IMR-90 (cell line): ENCODE data around the gene ICAM4. TPM values are rescaled to one million over a fixed set of nuclear protein-coding genes. Genes with fewer than 3 reads are reported as not detected.

Experiments used
- ATAC-seq: fragments of 200-7000 bp; cut with Tn5 transposase; 2 replicates; pipeline ENCODE4 v1.9.1; 2020; ENCODE audit warnings: low read depth, mild to moderate bottlenecking, moderate library complexity
- BruUV-seq: library from RNA; stranded (reverse); fragments of 400-500 nt; replicated peaks from 2 replicates; lab custom pipeline; 2021; lab: Mats Ljungman, UMichigan
- CTCF ChIA-PET: fragments of 300-600 bp; formaldehyde crosslinking; extraction: SDS; loops from one replicate; lab custom pipeline; 2021; ENCODE audit warnings: antibody characterized with exemption; lab: Yijun Ruan, JAX
- POLR2A ChIA-PET: fragments of 300-600 bp; sonication (Branson Sonifier 250); formaldehyde crosslinking; loops from one replicate; lab custom pipeline; 2022; ENCODE audit warnings: antibody characterized with exemption; ENCODE audit not compliant: unreplicated experiment; lab: Charles Lee
- DNase-seq: peaks from one replicate; pipeline ENCODE4 v3.0.0; 2013
- H2AFZ ChIP-seq: replicated peaks from 2 replicates; pipeline ENCODE3; 2013; ENCODE audit warnings: low read length, mild to moderate bottlenecking; ENCODE audit not compliant: poor library complexity
- H2AK5ac ChIP-seq: 2 replicates; pipeline ENCODE4 v1.6.1; 2013; ENCODE audit warnings: low read depth, low read length, inconsistent platforms
- H2AK9ac ChIP-seq: replicated peaks from 2 replicates; pipeline ENCODE3; 2013; ENCODE audit warnings: mild to moderate bottlenecking, low read depth, low read length, moderate library complexity; ENCODE audit not compliant: poor library complexity
- H2BK120ac ChIP-seq: 2 replicates; pipeline ENCODE4 v1.6.1; 2013; ENCODE audit warnings: low read depth, low read length, inconsistent platforms
- H2BK15ac ChIP-seq: 3 replicates; pipeline ENCODE4 v1.6.1; 2013; ENCODE audit warnings: low read depth, low read length, inconsistent platforms
- H2BK20ac ChIP-seq: 2 replicates; pipeline ENCODE4 v1.6.1; 2013; ENCODE audit warnings: low read depth, mild to moderate bottlenecking, inconsistent platforms, low read length, moderate library complexity
- H2BK5ac ChIP-seq: 2 replicates; pipeline ENCODE4 v1.6.1; 2013; ENCODE audit warnings: mild to moderate bottlenecking, low read depth, low read length, inconsistent platforms; ENCODE audit not compliant: poor library complexity, severe bottlenecking
- H3K14ac ChIP-seq: replicated peaks from 2 replicates; pipeline ENCODE4 v1.6.1; 2013; ENCODE audit warnings: low read depth, low read length, inconsistent platforms
- H3K18ac ChIP-seq: 2 replicates; pipeline ENCODE4 v1.6.1; 2013; ENCODE audit warnings: low read depth, low read length, control low read depth
- H3K23ac ChIP-seq: 2 replicates; pipeline ENCODE4 v1.6.1; 2013; ENCODE audit warnings: low read depth, low read length, inconsistent platforms
- H3K27ac ChIP-seq: 2 replicates; pipeline ENCODE4 v1.5.1; 2013; ENCODE audit warnings: mild to moderate bottlenecking, control low read depth, low read length; ENCODE audit not compliant: insufficient read depth
- H3K27me3 ChIP-seq: 2 replicates; pipeline ENCODE4 v1.6.1; 2013; ENCODE audit warnings: low read length; ENCODE audit not compliant: control insufficient read depth, insufficient read depth
- H3K36me3 ChIP-seq: 2 replicates; pipeline ENCODE4 v1.6.1; 2013; ENCODE audit warnings: low read length, mixed read lengths; ENCODE audit not compliant: control insufficient read depth, insufficient read depth
- H3K4ac ChIP-seq: 2 replicates; pipeline ENCODE4 v1.6.1; 2013; ENCODE audit warnings: low read depth, low read length, inconsistent platforms
- H3K4me1 ChIP-seq: 2 replicates; pipeline ENCODE4 v1.6.1; 2013; ENCODE audit warnings: low read length, mixed read lengths; ENCODE audit not compliant: control insufficient read depth, insufficient read depth
- H3K4me2 ChIP-seq: 2 replicates; pipeline ENCODE4 v1.6.1; 2013; ENCODE audit warnings: low read depth, mild to moderate bottlenecking, control low read depth, low read length, moderate library complexity
- H3K4me3 ChIP-seq: 2 replicates; pipeline ENCODE4 v1.5.1; 2013; ENCODE audit warnings: low read depth, mild to moderate bottlenecking, control low read depth, low read length, moderate library complexity; ENCODE audit not compliant: insufficient read depth
- H3K56ac ChIP-seq: 2 replicates; pipeline ENCODE4 v1.6.1; 2013; ENCODE audit warnings: low read length, inconsistent platforms; ENCODE audit not compliant: insufficient read depth; ENCODE audit errors: extremely low read depth
- H3K79me1 ChIP-seq, 2 experiments: 2 replicates each; pipeline ENCODE4 v1.6.1; 2013; ENCODE audit warnings: low read length in 2 of 2, inconsistent platforms in 1 of 2, low read depth in 1 of 2
- H3K9ac ChIP-seq: 2 replicates; pipeline ENCODE4 v1.6.1; 2013; ENCODE audit warnings: low read depth, low read length, control low read depth
- H3K9me1 ChIP-seq: 2 replicates; pipeline ENCODE4 v1.6.1; 2013; ENCODE audit warnings: low read length, inconsistent platforms; ENCODE audit not compliant: insufficient read depth
- H3K9me3 ChIP-seq: 2 replicates; pipeline ENCODE4 v1.6.1; 2013; ENCODE audit warnings: low read length; ENCODE audit not compliant: control insufficient read depth, insufficient read depth
- H4K20me1 ChIP-seq: 2 replicates; pipeline ENCODE4 v1.6.1; 2013; ENCODE audit warnings: low read length, inconsistent platforms; ENCODE audit not compliant: insufficient read depth
- H4K5ac ChIP-seq: 2 replicates; pipeline ENCODE4 v1.6.1; 2013; ENCODE audit warnings: mild to moderate bottlenecking, low read depth, low read length, control low read depth
- H4K8ac ChIP-seq, 2 experiments: 2 replicates each; pipeline ENCODE4 v1.6.1; 2013; ENCODE audit warnings: low read depth in 2 of 2, low read length in 2 of 2, control low read depth in 1 of 2, inconsistent platforms in 1 of 2
- H4K91ac ChIP-seq: 2 replicates; pipeline ENCODE4 v1.6.1; 2013; ENCODE audit warnings: low read depth, low read length, inconsistent platforms; ENCODE audit not compliant: insufficient read depth
- CEBPB ChIP-seq: IDR thresholded peaks from 2 replicates; pipeline ENCODE4 v1.6.1; 2012; ENCODE audit warnings: low read depth, low read length, improper control_type of control experiment
- ELK1 ChIP-seq: fragments of 150-350 bp; IDR thresholded peaks from 2 replicates; pipeline ENCODE4 v1.6.1; 2016; ENCODE audit warnings: low read depth, mild to moderate bottlenecking, low read length, moderate library complexity, borderline replicate concordance
- MXI1 ChIP-seq: IDR thresholded peaks from 2 replicates; pipeline ENCODE4 v1.6.1; 2012; ENCODE audit warnings: low read depth, mild to moderate bottlenecking, low read length, moderate library complexity, borderline replicate concordance
- RFX5 ChIP-seq: IDR thresholded peaks from 2 replicates; pipeline ENCODE4 v1.8.0; 2012; ENCODE audit warnings: low read depth, mild to moderate bottlenecking, low read length, moderate library complexity
- USF2 ChIP-seq: fragments of 150-350 bp; IDR thresholded peaks from 2 replicates; pipeline ENCODE4 v1.6.1; 2017; ENCODE audit warnings: mild to moderate bottlenecking, antibody characterized with exemption, low read length, low read depth
- WGBS, 2 experiments: methylation state at CpG; one replicate each; pipeline versions ENCODE4 v1.1.5 to v1.1.7; 2013; ENCODE audit warnings: missing lambda C conversion rate in 2 of 2; ENCODE audit not compliant: insufficient read length in 1 of 2; ENCODE audit errors: extremely low coverage in 2 of 2; 5-methylcytosine and 5-hydroxymethylcytosine counted together
- dilution Hi-C: fragments of 300-500 bp; cut with HindIII; formaldehyde crosslinking; loops from one replicate; pipeline ENCODE4 v1.14.3; 2018; ENCODE audit warnings: low sequenced_read_pairs; ENCODE audit not compliant: unreplicated experiment
- in situ Hi-C: fragments of 300-500 bp; cut with MboI; formaldehyde crosslinking; loops from 3 replicates; pipeline ENCODE4 v1.14.3; 2019; ENCODE audit warnings: low sequenced_read_pairs, inconsistent platforms, mixed read lengths
- intact Hi-C: fragments of 100-400 bp; cut with micrococcal nuclease; formaldehyde crosslinking; loops from 2 replicates; pipeline ENCODE4 v1.10.0; 2022
- polyA plus RNA-seq, 3 experiments: library from polyadenylated mRNA; depleted of rRNA; stranded (reverse); fragments of >200 nt; gene quantifications; 2 replicates each; pipeline ENCODE4 v1.2.3, GENCODE V29; 2012; ENCODE audit warnings: low replicate concordance in 1 of 3
- total RNA-seq: library from RNA; depleted of rRNA; stranded (reverse); fragments of >200 nt; gene quantifications from 2 replicates; pipeline ENCODE4 v1.2.3, GENCODE V29; 2012

ICAM4 gene
- total and polyA plus RNA-seq, 2 of the 4 experiments (the other 2 are of a cell fraction) = 2.3 to 4.0 TPM

GRCh38 chr19:10294368-10294697 is 7.6 kb downstream of the ICAM4 start:
- TF ChIP-seq ELK1 (no peak), MXI1 (no peak), RFX5 (no peak), CEBPB (no peak), USF2 (no peak)
- Histone ChIP-seq H3K18ac (no peak overlapping the region), H2AK9ac (no peak overlapping the region), H4K5ac (no peak overlapping the region), H3K79me1 (peaks cover 0 to 4% of the 10 kb centered on the region in 2 experiments; a peak in 1 of 4 replicates), H3K23ac (no peak overlapping the region), H4K8ac (no peak overlapping the region), H3K27ac (no peak overlapping the region), H2AFZ (no peak overlapping the region), H4K91ac (no peak overlapping the region), H2BK120ac (no peak overlapping the region), H2AK5ac (no peak overlapping the region), H3K9me1 (no peaks in the 10 kb centered on the region), H3K14ac (no peak overlapping the region), H3K4me2 (no peak overlapping the region), H3K4ac (no peak overlapping the region), H2BK15ac (no peak overlapping the region), H3K27me3 (no peaks in the 10 kb centered on the region; the same call in 1 of the 2 replicates), H3K9me3 (no peaks in the 10 kb centered on the region), H3K9ac (no peak overlapping the region), H3K36me3 (peaks cover 14% of the 10 kb centered on the region; the same call in 1 of the 2 replicates), H3K4me3 (no peak overlapping the region), H2BK20ac (no peak overlapping the region), H3K56ac (no peak overlapping the region), H4K20me1 (peaks cover 6% of the 10 kb centered on the region), H3K4me1 (peaks cover 11% of the 10 kb centered on the region), H2BK5ac (no peak overlapping the region)
- no peak for ATAC-seq
- BruUV-seq = no TSS peak
- in situ Hi-C loops (no loop called here), dilution Hi-C loops (no loop called here), intact Hi-C loops (no loop called here)
- no peak for DNase-seq
- 68% methylated on average over 12 of the region's 25 CpGs; no CpG with 5 or more reads in 1 of the 2 experiments for WGBS, 2 experiments
- POLR2A ChIA-PET = no interaction called here
- CTCF ChIA-PET = no interaction called here
